Tibial artery (tissue), 4 donors: ENCODE data around the gene NUPR2.
A peak's percentile ranks its signal among the peaks of the same experiment; 100 is the strongest.
"Not testable (repeated sequence)": the region's sequence is repeated elsewhere in the genome, so short reads cannot be mapped to it uniquely, and the experiment has no call there.

Source experiments
- DNase-seq, 2 donors: peaks; one replicate each; pipeline ENCODE4 v3.0.0-alpha.2; 2019
- H3K27ac ChIP-seq, 2 donors: fragments of 200-600 bp; sonication (generic) in 1 of 2; 1 replicate in 1 of 2; 2 replicates in 1 of 2; pipeline ENCODE4 v1.5.1; 2018 to 2019; ENCODE audit warnings: mild to moderate bottlenecking in 1 of 2
- H3K27me3 ChIP-seq, 2 donors: fragments of 200-600 bp; sonication (generic) in 1 of 2; one replicate each; pipeline versions ENCODE4 v1.5.1 to v1.6.0; 2016 to 2019
- H3K36me3 ChIP-seq, 3 donors: fragments of 200-600 bp; sonication (generic) in 2 of 3; one replicate each; pipeline ENCODE4 v1.5.1; 2016 to 2019; ENCODE audit warnings: mild to moderate bottlenecking in 2 of 3
- H3K4me1 ChIP-seq, 4 donors: fragments of 200-600 bp; sonication (generic) in 2 of 4; 1 replicate in 3 of 4; 2 replicates in 1 of 4; pipeline ENCODE4 v1.5.1; 2016 to 2019
- H3K4me3 ChIP-seq, 2 donors: fragments of 200-600 bp; sonication (generic) in 1 of 2; 1 replicate in 1 of 2; 2 replicates in 1 of 2; pipeline ENCODE4 v1.5.1; 2018 to 2019; ENCODE audit warnings: mild to moderate bottlenecking in 2 of 2
- H3K9me3 ChIP-seq, 3 donors: fragments of 200-600 bp; sonication (generic) in 1 of 3; one replicate each; pipeline ENCODE4 v1.5.1; 2016 to 2019
- intact Hi-C: fragments of 100-400 bp; cut with DNase I; formaldehyde crosslinking; loops from one replicate; pipeline ENCODE4 v1.15.0; 2023; ENCODE audit warnings: low total_unique reads
- TF ChIP-seq, protein P1 (sequence below), 2 experiments: fragments of 200-600 bp in 1 of 2; fragments of 450-650 bp in 1 of 2; IDR thresholded peaks; one replicate each; pipeline ENCODE4 v1.5.1; 2017 to 2019; ENCODE audit warnings: antibody characterized with exemption in 2 of 2, mild to moderate bottlenecking in 1 of 2, moderate library complexity in 1 of 2

NUPR2 gene

DNA sequence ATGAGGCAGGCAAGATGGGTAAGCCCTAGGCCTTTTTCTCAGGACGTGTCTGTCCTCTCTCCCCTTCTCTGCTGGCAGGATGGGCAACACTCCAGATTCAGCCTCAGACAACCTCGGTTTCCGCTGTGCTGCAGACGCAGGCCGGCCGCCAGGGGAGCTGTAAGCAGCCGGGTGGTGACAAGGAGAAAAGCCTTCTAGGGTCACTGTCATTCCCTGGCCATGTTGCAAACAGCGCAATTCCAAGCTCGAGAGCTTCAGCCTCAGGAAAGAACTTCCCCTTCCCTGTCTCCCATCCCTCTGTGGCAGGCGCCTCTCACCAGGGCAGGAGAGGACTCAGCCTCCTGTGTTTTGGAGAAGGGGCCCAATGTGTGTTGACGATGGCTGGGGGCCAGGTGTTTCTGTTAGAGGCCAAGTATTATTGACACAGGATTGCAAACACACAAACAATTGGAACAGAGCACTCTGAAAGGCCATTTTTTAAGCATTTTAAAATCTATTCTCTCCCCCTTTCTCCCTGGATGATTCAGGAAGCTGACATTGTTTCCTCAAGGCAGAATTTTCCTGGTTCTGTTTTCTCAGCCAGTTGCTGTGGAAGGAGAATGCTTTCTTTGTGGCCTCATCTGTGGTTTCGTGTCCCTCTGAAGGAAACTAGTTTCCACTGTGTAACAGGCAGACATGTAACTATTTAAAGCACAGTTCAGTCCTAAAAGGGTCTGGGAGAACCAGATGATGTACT is 36.6 kb downstream of the NUPR2 start:
- Histone ChIP-seq H3K27ac (peak overlapping the region; percentile 81 to 89), H3K4me1 (peaks cover 0 to 58% (median 45%) of the 10 kb centered on the region in 4 donors), H3K9me3 (no peaks in the 10 kb centered on the region), H3K27me3 (no peaks in the 10 kb centered on the region), H3K36me3 (peaks cover 0 to 33% (median 12%) of the 10 kb centered on the region in 3 donors), H3K4me3 (peak overlapping the region in 1 of 2 donors; percentile 6)
- peak; percentile 78 to 94 for DNase-seq
- TF ChIP-seq, protein P1, sequence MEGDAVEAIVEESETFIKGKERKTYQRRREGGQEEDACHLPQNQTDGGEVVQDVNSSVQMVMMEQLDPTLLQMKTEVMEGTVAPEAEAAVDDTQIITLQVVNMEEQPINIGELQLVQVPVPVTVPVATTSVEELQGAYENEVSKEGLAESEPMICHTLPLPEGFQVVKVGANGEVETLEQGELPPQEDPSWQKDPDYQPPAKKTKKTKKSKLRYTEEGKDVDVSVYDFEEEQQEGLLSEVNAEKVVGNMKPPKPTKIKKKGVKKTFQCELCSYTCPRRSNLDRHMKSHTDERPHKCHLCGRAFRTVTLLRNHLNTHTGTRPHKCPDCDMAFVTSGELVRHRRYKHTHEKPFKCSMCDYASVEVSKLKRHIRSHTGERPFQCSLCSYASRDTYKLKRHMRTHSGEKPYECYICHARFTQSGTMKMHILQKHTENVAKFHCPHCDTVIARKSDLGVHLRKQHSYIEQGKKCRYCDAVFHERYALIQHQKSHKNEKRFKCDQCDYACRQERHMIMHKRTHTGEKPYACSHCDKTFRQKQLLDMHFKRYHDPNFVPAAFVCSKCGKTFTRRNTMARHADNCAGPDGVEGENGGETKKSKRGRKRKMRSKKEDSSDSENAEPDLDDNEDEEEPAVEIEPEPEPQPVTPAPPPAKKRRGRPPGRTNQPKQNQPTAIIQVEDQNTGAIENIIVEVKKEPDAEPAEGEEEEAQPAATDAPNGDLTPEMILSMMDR (IDR thresholded peaks at IDR 0.05) = peak; percentile 75 to 76
- intact Hi-C loops = no loop called here

DNA sequence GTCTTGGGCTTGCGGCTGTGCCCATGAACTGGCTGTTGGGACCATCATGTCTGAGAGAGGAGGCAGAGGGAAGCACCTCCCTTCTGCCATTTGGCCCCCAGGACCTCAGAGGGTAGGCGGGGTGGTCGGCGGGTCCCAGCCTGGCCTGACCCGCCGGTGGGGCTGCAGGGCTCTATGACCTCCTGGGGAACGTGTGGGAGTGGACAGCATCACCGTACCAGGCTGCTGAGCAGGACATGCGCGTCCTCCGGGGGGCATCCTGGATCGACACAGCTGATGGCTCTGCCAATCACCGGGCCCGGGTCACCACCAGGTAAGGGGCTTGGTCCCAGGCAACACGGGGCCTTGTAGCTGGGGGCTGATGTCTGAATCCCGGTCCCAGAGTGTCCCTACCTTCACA is 38.0 kb downstream of the NUPR2 start:
- Histone ChIP-seq H3K27me3 (no peaks in the 10 kb centered on the region), H3K36me3 (peaks cover 0 to 33% (median 11%) of the 10 kb centered on the region in 3 donors), H3K27ac (peak overlapping the region; percentile 81 to 89), H3K9me3 (no peaks in the 10 kb centered on the region), H3K4me3 (no peak overlapping the region), H3K4me1 (peaks cover 0 to 49% (median 46%) of the 10 kb centered on the region in 4 donors)
- intact Hi-C loops = no loop called here
- TF ChIP-seq, protein P1 (IDR thresholded peaks at IDR 0.05) = no peak
- no peak for DNase-seq

DNA sequence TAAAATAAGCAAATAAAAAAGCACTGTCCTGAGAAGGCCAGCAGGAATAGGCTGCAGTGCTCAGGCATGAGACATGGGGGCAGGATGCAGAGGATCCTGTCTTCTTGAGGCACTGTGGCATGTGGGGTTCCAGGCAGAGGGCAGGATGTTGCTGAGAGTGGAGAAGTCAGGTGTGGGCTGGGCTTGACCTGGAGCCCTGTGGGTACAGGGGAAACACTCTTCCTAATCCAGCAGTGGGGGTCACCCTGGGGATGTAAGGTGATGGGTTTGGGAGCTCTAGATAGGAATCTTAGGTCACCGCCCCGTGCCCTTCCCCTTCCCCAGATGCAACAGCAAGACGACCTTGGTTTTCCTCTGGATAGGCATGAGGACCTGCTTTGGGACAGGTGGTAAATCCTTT is 38.5 kb downstream of the NUPR2 start:
- intact Hi-C loops = no loop called here
- H3K4me3 ChIP-seq = no peak overlapping the region
- TF ChIP-seq, protein P1 (IDR thresholded peaks at IDR 0.05) = no peak
- no peaks in the 10 kb centered on the region for H3K27me3 ChIP-seq
- peaks cover 0 to 46% (median 43%) of the 10 kb centered on the region in 4 donors for H3K4me1 ChIP-seq
- no peak for DNase-seq
- H3K9me3 ChIP-seq = no peaks in the 10 kb centered on the region
- peaks cover 0 to 38% (median 11%) of the 10 kb centered on the region in 3 donors for H3K36me3 ChIP-seq
- H3K27ac ChIP-seq = peak overlapping the region; percentile 81 to 89

DNA sequence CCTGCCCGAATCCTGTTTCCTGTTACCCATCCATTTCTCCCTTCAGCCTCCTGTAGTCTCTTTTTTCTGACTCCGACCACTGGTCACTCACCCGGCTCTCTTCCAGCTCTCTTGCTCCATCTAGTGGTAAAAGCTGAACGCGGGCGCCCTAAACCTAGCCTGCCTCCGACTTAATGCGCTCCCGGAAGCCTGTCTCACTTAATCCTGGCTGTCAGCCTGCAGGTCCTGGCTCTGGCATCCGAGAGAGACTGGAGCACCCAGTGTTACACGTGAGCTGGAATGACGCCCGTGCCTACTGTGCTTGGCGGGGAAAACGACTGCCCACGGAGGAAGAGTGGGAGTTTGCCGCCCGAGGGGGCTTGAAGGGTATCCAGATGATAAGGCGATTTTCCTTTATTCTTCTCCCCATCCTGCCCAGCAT is 41.8 kb downstream of the NUPR2 start:
- H3K9me3 ChIP-seq = no peaks in the 10 kb centered on the region
- peaks cover 15 to 49% (median 27%) of the 10 kb centered on the region in 3 donors for H3K36me3 ChIP-seq
- peak; percentile 82 to 95 for DNase-seq
- TF ChIP-seq, protein P1 (IDR thresholded peaks at IDR 0.05) = peak; percentile 86 to 91
- peaks cover 0 to 26% (median 19%) of the 10 kb centered on the region in 4 donors for H3K4me1 ChIP-seq
- H3K4me3 ChIP-seq = no peak overlapping the region
- peak overlapping the region; percentile 59 to 66 for H3K27ac ChIP-seq
- intact Hi-C loops = loop anchor here (5.0 kb wide), 1 partner anchor 72 kb away; no protein-coding TSS in a partner anchor
- no peaks in the 10 kb centered on the region for H3K27me3 ChIP-seq

DNA sequence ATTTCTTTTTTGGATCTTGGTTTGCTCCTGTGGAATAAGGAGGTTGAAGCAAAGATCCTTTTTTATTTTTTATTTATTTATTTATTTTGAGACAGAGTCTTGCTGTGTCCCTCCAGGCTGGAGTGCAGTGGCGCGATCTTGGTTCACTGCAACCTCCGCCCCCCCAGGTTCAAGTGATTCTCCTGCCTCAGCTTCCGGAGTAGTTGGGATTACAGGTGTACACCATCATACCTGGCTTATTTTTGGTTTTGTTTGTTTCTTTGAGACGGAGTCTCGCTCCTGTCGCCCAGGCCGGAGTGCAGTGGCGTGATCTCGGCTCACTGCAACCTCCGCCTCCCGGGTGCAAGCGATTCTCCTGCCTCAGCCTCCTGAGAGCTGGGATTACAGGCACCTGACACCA is 49.8 kb downstream of the NUPR2 start:
- peaks cover 0 to 18% (median 2%) of the 10 kb centered on the region in 4 donors for H3K4me1 ChIP-seq
- H3K27me3 ChIP-seq, H3K9me3 ChIP-seq, H3K27ac ChIP-seq, intact Hi-C loops, DNase-seq, H3K4me3 ChIP-seq: not testable (repeated sequence)
- H3K36me3 ChIP-seq = peaks cover 39 to 48% (median 47%) of the 10 kb centered on the region in 3 donors
